Nucleus accumbens (tissue), 56 donors: ENCODE results near the gene PRR12.
"Not testable (repeated sequence)": the region's sequence is repeated elsewhere in the genome, so short reads cannot be mapped to it uniquely, and the experiment has no call there.

Experiments
- DNase-seq, 56 donors: peaks; one replicate each; lab custom pipeline; 2025; lab: John Stamatoyannopoulos, UW

The PRR12 gene

DNA sequence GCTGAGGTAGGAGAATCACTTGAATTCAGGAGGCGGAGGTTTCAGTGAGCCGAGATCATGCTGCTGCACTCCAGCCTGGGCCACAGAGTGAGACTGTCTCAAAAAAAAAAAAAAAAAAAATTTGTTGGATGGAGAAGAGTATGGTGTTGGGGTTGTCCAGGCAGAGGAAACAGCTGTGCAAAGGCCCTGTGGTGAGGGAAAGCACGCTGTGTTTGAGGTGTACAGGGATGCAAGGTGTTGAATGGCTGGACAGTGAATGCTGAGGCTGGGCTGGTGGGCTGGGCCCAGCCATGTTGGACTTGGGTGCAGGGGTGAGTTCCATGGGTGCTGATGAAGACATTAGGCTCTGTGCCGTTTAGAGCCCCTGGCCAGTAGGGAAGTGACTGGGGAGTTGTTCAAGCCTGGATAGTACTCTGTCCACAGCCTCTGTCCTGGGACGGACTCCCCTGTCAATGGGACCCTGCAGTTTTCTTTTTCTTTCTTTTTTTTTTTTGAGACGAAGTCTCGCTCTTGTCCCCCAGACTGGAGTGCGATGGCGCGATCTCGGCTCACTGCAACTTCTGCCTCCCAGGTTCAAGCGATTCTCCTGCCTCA, 18.6 kb downstream of the PRR12 start:
- no peak for DNase-seq

DNA sequence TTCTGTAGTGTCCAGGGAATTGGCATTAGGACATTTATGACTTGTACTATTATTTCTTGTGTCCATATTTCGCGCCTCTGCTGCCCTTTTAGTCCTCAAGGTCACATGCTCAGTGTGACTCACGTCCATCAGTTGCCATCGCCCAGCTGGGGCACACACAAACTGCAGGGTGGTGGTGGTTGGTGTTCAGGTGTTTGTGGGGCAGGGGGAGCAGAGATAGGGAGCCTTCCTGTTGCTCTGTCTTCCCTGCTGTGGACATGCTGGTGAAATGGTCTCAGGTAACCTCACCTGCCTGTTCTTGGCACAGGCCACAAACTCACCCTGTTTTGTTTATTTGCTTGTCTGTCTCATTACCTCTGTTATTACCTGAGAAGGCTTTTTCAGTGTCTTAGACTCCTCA, 22.4 kb downstream of the PRR12 start:
- DNase-seq = no peak

DNA sequence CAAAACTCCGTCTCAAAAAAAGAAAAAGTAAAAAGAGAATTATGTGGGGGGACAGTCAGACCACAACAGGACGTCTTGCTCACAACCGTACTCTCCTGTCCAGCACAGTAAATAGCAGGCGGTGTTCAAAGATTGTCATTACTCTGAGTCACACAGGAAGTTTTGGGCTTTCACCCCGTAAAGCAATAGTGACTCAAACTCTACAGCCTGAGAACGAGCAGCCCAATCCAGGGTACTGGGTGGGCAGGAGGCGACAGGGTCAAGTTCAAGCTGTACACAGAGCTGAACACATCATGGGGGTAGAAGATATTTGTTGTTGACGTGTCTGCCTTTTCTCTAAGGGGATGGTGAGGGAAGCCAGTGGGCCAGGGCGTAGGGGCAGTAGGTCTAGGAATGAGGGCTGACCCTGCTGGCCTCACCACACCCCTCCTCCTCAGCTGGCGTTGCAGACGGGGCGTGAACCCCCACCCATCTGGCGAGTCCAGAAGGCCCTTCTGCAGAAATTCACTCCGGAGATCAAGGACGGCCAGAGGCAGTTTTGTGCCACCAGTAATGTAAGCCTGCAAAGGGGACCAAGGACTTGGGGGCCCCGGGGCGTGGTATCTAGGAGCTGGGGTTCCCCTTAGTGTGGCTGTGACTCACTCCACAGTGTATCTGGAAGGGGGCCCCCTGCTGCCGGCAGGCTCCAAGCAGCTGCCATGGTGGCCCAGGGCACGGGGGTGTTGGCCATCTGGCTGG, 23.3 kb downstream of the PRR12 start:
- no peak for DNase-seq

DNA sequence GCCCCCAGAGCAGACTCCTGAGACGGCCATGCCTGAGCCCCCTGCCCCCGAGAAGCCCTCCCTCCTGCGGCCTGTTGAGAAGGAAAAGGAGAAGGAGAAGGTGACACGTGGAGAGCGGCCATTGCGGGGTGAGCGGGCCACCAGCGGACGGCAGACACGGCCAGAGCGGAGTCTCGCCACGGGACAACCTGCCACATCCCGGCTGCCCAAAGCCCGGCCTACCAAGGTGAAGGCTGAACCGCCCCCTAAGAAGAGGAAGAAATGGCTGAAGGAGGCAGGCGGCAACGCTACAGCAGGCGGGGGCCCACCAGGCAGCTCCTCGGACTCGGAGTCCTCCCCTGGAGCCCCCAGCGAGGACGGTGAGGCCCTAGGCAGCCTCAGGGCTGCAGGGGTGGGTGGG, 24.9 kb downstream of the PRR12 start:
- DNase-seq = no peak

DNA sequence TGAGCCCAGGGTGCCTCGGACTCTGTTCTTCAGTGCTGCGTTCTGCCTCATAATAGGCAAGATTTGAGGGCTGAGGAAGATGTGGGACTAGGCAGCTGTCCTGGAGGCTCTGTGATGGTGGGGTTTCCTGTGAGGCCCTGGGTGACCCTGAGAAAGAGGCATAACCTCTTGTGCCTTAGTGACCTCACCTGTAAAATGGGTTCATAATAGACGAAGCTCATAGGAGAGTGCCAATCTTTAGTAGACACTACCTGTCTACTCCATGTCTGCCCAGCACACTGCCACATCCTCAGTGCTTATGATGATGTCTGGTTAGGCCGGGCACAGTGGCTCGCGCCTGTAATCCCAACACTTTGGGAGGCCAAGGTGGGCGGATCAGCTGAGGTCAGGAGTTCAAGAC, 25.6 kb downstream of the PRR12 start:
- DNase-seq = no peak

DNA sequence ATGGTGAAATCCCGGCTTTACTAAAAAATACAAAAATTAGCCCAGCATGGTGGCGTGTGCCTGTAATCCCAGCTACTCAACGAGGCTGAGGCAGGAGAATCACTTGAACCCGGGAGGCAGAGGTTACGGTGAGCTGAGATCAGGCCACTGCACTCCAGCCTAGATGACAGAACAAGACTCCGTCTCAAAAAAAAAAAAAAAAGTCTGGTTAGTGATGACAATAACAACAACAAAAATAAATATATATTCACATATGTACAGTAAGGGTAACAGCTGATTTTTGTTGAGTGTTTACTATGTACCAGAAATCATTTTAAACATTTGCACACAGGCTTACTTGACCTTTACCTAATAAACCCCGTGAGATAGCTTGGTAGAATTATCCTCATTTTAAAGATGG, 26.0 kb downstream of the PRR12 start:
- DNase-seq = no peak

DNA sequence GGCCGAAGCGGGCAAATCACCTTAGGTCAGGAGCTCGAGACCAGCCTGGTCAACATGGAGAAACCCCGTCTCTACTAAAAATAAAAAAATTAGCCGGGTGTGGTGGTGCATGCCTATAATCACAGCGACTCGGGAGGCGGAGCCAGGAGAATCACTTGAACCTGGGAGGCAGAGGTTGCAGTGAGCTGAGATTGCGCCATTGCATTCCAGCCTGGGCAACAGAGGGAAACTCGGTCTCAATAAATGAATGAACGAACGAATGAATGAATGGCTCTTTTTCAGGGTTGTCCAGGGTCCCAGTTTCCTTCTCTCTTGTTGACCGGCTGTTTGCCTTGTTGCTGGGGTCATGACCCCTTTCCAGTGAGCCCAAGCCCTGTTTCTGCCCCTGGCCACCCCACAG, 26.9 kb downstream of the PRR12 start:
- not testable (repeated sequence) for DNase-seq

DNA sequence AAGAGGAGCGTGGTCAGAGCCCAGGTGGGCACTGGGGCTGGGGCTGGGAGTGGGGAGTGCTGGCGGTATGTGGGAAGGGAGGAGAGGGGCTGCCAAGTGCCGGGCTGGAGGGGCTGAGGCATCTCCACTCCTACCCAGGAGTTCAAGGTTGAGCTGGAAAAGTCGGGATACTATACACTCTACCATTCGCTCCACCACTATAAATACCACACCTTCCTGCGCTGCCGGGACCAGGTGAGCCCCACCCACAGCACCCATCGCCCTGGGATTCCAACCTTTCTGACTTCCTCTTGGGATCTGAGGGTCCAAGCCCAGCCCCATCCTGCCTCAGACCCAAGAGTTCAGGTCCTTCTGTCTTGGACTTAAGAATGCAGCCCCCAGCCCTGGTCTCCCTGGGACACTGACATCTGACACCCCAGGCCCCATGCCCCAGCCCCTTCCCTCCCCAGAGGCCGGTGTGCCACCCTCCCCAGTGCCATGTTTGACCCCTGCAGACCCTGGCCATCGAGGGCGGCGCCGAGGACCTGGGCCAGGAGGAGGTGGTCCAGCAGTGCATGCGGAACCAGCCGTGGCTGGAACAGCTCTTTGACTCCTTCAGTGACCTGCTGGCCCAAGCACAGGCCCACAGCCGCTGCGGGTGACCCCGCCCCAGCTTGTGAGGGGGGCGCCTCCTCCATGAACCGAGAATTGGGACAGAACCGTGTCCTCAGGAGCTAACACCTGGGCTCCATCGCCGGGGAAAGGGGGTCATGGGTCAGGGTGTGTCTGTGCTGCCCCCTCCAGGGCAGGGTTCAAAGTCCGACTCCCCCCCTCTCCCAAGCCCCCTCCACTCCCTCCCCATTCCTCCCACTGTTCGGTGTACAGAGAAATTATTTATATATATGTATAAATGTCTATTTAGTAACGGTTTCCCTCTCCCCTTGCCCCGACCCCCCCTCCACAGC, 34.3 kb downstream of the PRR12 start:
- DNase-seq = no peak

DNA sequence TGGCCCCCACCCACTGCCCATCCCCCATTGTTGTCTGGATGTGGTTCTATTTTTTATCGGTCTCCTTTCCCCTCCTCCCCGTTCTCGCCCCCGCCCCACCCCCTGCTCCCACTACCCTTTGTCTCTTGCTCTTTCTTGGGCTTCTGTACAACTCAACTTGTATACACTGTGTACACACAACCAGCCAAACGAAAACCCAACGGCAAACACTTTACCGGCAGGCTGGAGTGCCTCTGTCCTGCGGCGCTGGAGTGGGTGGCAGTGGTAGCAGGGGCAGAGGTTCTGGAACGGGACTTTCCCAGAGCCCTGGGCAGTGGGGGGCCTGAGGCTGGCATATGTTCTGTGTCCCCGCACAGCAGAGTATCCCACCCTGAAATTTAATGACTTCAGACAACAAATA, 35.2 kb downstream of the PRR12 start:
- no peak for DNase-seq

DNA sequence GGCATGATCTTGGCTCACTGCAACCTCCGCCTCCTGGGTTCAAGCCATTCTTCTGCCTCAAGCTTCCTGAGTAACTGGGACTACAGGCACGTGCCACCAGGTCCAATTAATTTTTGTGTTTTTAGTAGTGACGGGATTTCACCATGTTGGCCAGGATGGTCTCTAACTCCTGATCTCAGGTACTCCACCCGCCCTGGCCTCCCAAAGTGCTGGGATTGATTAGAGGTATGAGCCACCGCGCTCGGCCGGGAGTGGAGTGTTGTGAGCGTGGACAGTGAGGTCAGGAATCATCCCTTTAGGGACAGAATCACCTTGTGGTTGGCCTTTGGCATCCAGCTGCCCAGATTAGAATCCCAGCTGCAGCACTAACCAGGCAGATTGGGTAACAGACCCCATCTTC, 38.7 kb downstream of the PRR12 start:
- DNase-seq = no peak

DNA sequence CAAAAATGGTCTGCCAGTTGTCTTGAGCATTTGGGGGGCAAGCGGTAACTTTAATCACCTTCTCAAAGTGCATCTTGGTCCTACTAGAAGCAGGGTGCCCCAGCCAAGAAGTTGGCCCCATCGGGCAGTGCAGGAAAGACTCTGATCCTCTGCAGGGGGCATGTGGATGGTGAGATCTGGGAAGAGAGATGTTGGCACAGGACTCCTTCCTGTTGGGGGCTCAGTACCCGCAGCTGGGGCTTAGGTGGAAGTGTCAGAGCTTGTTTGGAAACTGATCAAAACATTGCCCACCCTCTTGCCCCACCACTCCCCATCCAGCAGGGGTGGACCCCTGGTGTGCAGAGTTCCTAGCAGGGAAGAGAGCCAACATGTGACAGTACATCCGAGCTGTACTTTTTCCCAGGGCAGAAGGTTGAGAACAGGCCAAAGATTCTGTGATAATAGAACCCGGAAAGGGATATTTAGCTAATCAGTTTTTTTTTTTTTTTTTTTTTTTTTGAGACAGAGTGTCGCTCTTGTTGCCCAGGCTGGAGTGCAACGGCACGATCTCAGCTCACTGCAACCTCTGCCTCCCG, 40.1 kb downstream of the PRR12 start:
- DNase-seq = peak in 1 of 56 donors; percentile 3

DNA sequence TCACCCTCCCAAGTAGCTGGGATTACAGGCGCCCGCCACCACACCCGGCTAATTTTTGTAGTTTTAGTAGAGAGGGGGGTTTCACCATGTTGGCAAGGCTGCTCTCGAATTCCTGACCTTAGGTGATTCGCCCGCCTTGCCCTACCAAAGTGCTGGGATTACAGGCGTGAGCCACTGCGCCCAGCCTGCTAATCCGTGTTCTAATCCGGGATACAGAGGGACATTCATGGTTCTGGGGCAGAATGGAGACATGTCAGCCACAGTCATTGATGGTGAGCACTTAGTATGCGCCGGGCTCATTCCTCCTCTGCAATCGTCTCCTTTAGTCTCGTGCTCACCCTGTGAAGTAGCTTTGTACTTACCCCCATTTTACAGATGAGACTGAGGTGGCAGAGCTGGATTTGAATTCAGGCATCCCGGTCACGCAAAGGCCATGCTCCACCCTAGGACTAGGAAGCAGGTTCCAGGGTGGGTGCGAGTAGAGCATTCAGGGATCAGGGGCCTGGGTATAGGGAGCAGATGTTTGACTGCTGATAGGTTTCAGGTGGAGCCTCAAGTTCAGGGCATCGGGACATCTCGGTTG, 40.7 kb downstream of the PRR12 start:
- no peak for DNase-seq

DNA sequence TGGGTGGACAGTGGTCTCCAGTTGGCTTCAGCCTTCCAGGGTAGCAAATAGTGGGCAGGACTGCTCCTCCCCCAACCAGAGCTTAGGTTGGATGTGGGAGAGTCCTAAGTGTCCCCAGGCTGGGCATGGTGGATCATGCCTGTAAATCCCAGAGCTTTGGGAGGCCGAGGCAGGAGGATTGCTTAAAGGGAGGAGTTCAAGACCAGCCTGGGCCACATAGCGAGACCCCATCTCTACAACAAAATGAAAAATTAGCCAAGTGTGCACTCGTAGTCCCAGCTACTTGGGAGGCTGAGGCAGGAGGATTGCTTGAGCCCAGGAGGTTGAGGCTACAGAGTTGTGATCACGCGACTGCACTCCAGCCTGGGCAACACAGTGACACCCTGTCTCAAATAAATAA, 41.6 kb downstream of the PRR12 start:
- no peak for DNase-seq

DNA sequence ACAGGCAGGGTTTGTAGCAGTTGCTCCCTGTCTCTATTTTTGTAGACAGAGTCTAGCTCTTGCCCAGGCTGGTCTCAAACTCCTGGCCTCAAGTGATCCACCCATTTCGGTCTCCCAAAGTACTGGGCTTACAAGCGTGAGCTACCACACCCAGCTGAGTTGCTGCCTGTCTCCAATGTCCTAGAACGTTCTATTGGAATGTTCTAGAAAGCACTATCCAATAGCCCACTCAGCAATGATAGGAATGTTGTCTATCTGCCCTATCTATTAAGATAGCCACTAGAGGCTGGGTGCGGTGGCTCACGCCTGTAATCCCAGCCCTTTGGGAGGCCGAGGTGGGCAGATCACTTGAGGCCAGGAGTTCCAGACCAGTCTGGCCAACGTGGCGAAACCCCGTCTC, 42.3 kb downstream of the PRR12 start:
- not testable (repeated sequence) for DNase-seq

DNA sequence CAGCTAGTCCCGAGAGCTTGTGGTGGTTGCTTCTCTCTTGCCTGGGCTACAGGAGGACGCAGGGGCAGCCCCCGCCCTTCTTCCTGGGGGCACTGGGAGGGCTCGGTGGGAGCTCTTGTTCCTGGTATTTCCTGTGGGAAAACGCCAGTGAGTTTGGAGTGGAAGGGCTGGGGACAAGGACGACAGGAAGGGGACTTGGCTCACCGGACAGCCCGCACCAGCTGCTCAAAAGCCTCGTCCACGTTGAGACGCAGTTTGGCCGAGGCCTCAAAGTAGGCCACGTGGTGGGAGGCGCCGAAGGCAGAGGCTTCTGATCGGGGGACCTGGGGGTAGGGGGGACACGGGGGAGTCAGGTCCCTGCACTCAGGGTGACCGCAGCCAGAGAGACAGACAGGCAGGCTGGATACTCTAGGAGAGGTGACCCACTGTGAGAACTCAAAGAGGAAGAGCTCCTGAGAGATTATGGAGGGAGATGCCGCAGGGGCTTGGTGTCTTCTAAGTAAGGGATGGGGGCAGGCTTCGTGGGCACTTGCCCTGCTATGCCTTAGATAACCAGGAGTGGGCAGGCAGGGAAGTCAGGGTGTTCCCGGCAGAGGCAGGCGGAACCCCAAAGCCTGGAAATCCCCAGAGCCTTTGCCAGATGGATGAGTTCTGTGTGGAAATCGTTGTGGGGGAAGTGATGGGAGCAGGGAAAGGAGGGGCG, 44.7 kb downstream of the PRR12 start:
- DNase-seq = peak in 1 of 56 donors; percentile 13

DNA sequence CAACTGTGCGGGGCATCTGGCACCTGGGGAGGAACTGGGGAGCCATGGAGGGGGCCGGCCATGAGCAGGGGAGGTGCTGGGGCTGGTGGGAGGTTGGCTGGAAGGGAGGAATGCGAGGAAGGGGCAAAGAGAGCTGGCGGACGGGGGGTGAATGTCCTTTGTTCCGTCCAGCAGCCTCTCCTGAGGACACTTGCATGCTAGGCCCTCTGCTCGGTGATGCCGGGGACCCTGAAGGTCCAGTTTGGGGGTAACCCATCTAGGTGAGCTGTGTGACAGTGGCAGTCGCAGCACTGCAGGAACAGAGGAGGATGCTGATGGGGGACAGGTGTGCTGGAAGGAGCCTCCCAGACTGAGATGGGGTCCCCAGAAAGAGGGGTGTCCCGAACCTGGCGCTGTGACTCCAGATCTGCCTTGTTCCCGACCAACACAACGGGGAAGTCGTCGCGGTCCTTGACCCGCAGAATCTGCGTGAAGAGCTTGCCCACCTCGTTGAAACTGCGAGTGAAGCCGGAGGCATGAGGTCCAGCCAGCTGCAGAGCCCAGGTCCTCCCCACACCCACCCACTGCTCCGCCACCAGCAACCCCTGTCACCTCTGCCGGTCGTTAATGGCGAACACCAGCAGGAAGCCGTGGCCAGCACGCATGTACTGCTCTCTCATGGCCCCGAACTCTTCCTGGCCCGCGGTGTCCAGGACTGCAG, 45.4 kb downstream of the PRR12 start:
- no peak for DNase-seq

DNA sequence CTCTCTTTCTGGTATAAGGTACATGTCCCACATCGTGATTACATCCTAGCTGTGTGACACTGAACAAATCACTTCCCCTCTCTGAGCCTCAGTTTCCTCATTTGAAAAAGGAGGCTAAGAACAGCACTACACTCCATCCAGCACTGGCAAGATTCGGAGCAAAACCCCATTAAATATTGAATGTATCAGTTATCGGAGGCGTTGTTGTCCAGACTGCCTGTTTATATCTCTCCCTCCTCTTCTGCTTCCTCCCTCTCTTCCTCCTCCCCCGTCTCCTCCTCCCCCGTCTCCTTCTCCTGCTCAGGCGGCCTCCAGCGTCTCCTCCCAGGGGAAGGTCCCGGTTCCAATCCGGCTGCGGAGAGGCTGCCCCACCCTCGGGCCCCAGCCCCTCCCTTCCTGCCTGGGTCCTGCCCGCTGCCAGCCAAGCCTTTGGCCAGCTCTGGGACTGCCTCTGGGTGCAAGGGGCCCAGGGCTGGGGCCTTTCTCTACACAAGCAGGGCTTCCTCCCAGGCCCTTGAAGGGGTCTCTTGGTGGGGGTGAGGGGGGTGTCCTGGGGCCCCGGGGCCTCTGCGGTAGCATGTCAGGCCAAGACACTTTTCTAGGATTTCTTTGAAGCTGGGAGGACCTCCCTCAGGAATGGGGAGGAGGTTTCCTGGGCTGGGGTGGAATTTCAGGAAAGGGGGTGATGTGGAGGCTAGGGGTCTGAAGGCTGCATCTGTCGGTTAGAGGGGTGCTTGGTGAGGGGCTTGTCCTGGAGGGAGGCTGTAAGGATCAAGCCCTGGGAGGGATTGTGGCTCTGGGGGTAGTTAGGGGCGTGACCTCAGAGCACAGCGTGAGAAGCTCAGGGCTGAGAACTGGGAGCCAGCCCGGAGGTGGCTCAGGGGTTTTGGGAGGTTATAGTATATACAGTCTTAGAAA, 47.1 kb downstream of the PRR12 start:
- peak in 7 of 56 donors; percentile 4 to 43 (median 15) for DNase-seq

DNA sequence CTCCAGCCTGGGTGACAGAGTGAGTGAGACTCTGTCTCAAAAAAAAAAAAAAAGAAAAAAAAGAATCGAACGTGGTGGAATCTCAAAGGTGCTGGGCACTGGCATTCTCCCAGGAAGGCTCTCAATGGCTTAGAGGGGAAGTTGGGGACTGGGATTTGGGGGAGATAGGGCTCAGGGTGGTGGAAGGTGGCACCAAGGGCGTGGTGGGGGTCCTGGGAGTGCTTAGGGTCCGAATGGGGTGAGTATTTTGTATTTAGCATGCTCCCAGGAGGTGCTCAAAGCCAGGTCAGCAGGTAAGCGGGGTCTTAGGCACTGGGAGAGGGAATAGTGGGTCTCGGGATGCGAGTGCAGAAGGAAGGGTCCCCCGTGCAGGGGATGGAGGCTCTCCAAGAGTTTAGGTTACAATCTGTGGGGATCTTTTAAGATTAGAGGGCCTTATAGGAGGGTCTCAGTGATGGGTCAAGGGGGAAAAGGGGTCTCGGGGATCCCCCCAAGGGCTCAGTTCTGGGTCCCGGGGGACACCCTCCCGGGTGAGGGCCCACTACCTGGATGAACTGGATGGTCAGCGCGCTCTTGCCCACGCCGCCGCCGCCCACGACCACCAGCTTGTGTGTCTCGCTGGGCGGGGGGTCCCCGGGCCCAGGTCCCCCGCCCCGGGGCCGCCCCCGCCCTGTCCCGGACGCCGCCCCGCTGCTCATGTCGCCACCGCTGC, 48.6 kb downstream of the PRR12 start:
- no peak for DNase-seq
